ENCODE data around the gene EPGN. TPM values are rescaled to one million over a fixed set of nuclear protein-coding genes. Genes with fewer than 3 reads are reported as not detected.

Gene EPGN
- total and polyA plus RNA-seq, 2 of the 13 experiments (the other 11 are each of a cell fraction or from before 2014, with no cell fraction given), result not detected

GRCh38 chr4:74334636-74335035, 26.4 kb downstream of the EPGN start (continued):
- TF ChIP-seq ZBTB34 (CRISPR knock-in tag; IDR thresholded peaks at IDR 0.05), result no peak
- no peak for TF ChIP-seq RFX1 (IDR thresholded peaks at IDR 0.05)
- TF ChIP-seq ZNF639 (CRISPR knock-in tag; conservative IDR thresholded peaks at IDR 0.05), result no peak
- no peak for TF ChIP-seq PBX2 (CRISPR knock-in tag; IDR thresholded peaks at IDR 0.05)
- no peak for TF ChIP-seq PHB2 (IDR thresholded peaks at IDR 0.05; ENCODE audit: partially characterized antibody)
- TF ChIP-seq ZBTB8A (CRISPR knock-in tag; IDR thresholded peaks at IDR 0.05; ENCODE audit: borderline replicate concordance, low read depth), result no peak
- no peak for TF ChIP-seq HDAC6 (IDR thresholded peaks at IDR 0.05; ENCODE audit: low read depth, low read length)
- TF ChIP-seq NFIC (IDR thresholded peaks at IDR 0.05; ENCODE audit: low read length), result no peak

- no peak for ATAC-seq
- Histone ChIP-seq H3K27me3 (ENCODE audit: control insufficient read depth in 1 of 2, insufficient read depth in 2 of 2, low read length in 2 of 2) (no peaks in the 10 kb centered on the region; a peak in 1 of 5 replicates), H3K27ac (ENCODE audit: extremely low read length, insufficient read depth, low read length) (no peak overlapping the region), H3K9ac (ENCODE audit: insufficient read depth, low read depth, low read length) (no peak overlapping the region), H3K4me1 (ENCODE audit: insufficient read depth, low read length) (no peaks in the 10 kb centered on the region), H3K4me2 (ENCODE audit: low read depth, low read length) (no peak overlapping the region), H2AFZ (ENCODE audit: low read length) (no peak overlapping the region), H4K20me1 (ENCODE audit: insufficient read depth, low read length) (no peaks in the 10 kb centered on the region), H3K4me3 (replicated peaks in 1 of 3; ENCODE audit: insufficient read depth in 1 of 3, low read depth in 2 of 3, low read length in 3 of 3) (no peak overlapping the region), H3K79me2 (ENCODE audit: insufficient read depth, low read length) (no peaks in the 10 kb centered on the region), H3K36me3 (replicated peaks in 1 of 2; ENCODE audit: control insufficient read depth in 1 of 2, insufficient read depth in 2 of 2, low read length in 2 of 2) (no peaks in the 10 kb centered on the region), H3K9me3 (ENCODE audit: low read length) (no peaks in the 10 kb centered on the region)
- CTCF ChIA-PET (ENCODE audit: low intra/inter-chr PET ratio, low total read pairs), result no interaction called here
- DNase-seq (ENCODE audit: low spot score), result no peak
- WGBS (ENCODE audit: low lambda C conversion rate), result 18% methylated on average over 5 of the region's 5 CpGs
- intact Hi-C loops (cut with micrococcal nuclease; ENCODE audit: unreplicated experiment), result no loop called here
- no peak for FAIRE-seq
- in situ Hi-C loops (cut with HindIII; ENCODE audit: extremely low pct_ligation_motif_present, low pct_unique_long_range_greater_than_20kb), result no loop called here
- TF ChIP-seq GZF1 (CRISPR knock-in tag; IDR thresholded peaks at IDR 0.05), result no peak
- TF ChIP-seq POLR2AphosphoS2 (IDR thresholded peaks at IDR 0.05; ENCODE audit: low read depth, low read length), result no peak
- TF ChIP-seq ZNF207 (IDR thresholded peaks at IDR 0.05; ENCODE audit: borderline replicate concordance), result no peak
- no peak for TF ChIP-seq ARNT (IDR thresholded peaks at IDR 0.05)
- TF ChIP-seq FIP1L1 (IDR thresholded peaks at IDR 0.05; ENCODE audit: borderline replicate concordance, insufficient read depth, low read depth, low read length), result no peak
- TF ChIP-seq CBFB (CRISPR knock-in tag; IDR thresholded peaks at IDR 0.05), result no peak
- no peak for TF ChIP-seq YY1 (IDR thresholded peaks at IDR 0.05; ENCODE audit: insufficient read depth, insufficient replicate concordance, low read depth, low read length)
- no peak for TF ChIP-seq NAIF1 (CRISPR knock-in tag; IDR thresholded peaks at IDR 0.05; ENCODE audit: borderline replicate concordance)
- BruUV-seq (replicated peaks), result no TSS peak
- POLR2A ChIA-PET, result no interaction called here
Observed at GRCh38 chr4:74335341-74336021, 27.2 kb downstream of the EPGN start.
